Glomerular endothelial cell (primary cell): ENCODE results near the gene SCAF4. TPM values are rescaled to one million over a fixed set of nuclear protein-coding genes. Genes with fewer than 3 reads are reported as not detected.
"Not testable (repeated sequence)": the region's sequence is repeated elsewhere in the genome, so short reads cannot be mapped to it uniquely, and the experiment has no call there.

Experiments used
- DNase-seq: peaks from one replicate; pipeline ENCODE4 v3.0.0-alpha.2; 2011; ENCODE audit warnings: low read depth, low spot score; ENCODE audit errors: extremely low read depth
- total RNA-seq: library from RNA; depleted of rRNA; stranded (reverse); fragments of >200 nt; gene quantifications from 2 replicates; pipeline ENCODE4 v1.2.3, GENCODE V29; 2015

The SCAF4 gene
- total RNA-seq, 1 donor from 2014 or later: 22.1 TPM

- no peak for DNase-seq
These were observed 11.8 kb upstream of the SCAF4 start for GRCh38 chr21:31743712-31744111.

DNA sequence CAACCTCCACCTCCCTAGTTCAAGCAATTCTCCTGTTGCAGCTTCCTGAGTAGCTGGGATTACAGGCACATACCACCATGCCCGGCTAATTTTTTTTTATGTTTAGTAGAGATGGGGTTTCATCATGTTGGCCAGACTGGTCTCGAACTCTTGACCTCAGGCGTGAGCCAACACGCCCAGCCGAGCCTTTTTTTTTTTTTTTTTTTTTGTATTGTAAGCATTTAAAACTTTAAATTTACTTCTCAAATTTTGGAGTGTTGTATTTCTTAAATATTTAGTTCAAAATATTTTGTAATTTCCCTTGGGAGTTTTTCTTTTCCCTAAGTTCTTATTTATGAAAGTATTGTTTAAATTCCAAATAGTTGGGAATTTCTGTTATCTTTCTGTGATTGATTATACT, 9.2 kb upstream of the SCAF4 start:
- no peak for DNase-seq

DNA sequence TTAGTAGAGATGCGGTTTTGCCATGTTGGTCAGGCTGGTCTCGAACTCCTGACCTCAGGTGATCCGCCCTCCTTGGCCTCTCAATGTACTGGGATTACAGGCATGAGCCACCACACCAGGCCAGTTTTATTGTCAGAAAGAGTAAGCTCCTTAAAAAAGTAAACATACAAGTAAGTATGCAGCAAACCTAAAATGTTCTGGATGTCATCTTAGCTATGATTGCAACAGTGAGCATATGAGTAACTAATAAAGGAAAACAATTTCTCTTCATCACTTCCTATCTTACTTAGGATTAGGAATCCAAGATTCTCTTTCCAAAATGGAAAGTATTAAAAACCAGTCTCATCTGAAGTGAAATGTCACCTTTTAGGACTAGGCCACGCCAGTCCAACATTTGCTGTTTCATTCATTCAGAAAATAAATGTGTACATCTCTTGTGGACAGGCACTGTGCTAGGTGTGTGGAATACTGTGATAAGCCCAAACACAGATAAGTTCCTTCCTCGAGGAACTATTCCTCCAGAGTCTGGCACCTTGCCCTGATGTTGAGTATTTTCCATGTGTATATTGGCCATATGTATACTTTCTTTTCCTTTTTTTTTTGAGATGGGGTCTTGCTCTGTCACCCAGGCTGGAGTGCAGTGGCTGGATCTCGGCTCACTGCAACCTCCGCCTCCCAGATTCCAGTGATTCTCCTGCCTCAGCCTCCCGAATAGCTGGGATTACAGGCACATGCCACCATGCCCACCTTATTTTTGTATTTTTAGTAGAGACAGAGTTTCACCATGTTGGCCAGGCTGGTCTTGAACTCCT, 5.9 kb upstream of the SCAF4 start:
- DNase-seq: not testable (repeated sequence)

- DNase-seq: no peak
These were observed 3.6 kb upstream of the SCAF4 start for GRCh38 chr21:31735511-31735992.

DNA sequence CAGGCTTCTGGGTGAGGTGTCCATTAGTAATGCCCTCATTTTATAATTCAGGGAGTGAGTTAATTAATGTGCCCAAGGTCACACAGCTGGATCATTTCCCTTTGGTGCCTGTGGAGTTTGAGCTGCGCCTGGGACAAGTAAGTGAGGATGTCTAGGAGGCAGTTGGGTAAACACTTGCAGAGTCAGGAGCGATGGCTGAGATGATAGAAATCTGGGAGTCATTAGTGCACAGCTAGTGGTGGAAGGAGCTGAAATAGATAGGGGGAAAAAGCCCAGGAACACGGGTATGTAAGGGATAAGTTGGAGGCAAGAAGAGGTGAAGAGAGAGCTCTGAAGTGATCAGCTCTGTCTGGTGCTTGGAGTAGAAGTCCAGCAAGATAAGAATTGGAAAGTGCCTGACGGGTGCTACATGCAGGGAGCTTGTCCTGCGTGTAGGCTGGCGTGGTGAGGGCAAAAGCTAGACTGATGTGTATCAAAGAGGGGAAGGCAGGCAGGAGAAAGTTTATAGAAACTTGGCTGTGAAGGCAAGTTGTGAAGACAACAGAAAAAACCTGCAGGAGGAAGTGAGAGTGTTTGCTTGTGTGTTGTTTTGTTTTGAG, 1.7 kb upstream of the SCAF4 start:
- DNase-seq: no peak

DNA sequence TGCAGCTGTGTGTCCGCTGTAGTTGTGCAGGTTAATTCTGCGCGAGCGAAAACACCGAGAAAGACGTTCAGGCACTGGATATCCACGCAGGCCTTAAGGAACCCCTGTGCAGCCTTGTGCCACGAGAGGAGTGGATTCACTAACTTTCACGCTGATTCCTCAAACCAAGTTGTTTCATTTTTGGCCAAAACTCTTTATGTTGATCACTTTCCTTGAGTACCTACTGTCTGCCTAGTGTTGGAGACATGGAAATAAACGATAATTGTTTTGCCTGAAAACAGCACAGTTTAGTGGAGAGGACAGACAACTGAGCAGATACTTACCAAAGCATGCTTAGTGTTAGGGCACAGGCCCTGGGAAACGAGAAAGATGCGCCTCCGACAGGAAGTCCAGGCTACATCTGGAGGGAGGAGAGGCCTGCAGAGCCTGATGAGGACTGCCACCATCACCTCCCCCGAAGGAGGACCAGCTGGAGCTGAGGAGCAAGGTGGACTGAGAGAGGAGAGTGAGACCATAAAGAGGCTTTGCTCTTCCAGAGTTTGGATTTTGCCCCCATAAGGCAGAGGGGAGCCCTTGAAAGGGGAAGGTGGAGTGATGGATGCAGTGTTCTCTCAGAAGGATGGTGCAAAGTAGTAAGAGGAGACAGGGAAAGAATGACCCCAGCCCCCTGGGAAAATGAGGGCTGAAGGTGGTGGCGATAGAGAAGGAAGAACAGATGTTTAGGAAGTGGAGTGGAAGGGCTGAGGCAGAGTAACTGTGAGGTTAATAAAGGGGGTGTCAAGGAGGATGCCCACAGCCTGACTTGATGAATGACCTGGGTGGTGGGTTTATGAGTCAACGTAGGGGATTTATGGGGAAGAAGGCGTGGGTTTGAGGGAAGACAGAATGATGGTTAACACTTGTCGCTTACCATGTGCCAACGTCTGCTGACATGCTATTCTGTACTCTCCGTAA, 956 bp upstream of the SCAF4 start:
- no peak for DNase-seq

GRCh38 chr21:31731056-31731856, 662 bp downstream of the SCAF4 start:
- no peak for DNase-seq

GRCh38 chr21:31730712-31731055, 1.2 kb downstream of the SCAF4 start:
- DNase-seq: no peak

- no peak for DNase-seq
These were observed 2.1 kb downstream of the SCAF4 start for GRCh38 chr21:31729622-31730343.

- DNase-seq: no peak
These were observed 3.0 kb downstream of the SCAF4 start for GRCh38 chr21:31728952-31729351.

DNA sequence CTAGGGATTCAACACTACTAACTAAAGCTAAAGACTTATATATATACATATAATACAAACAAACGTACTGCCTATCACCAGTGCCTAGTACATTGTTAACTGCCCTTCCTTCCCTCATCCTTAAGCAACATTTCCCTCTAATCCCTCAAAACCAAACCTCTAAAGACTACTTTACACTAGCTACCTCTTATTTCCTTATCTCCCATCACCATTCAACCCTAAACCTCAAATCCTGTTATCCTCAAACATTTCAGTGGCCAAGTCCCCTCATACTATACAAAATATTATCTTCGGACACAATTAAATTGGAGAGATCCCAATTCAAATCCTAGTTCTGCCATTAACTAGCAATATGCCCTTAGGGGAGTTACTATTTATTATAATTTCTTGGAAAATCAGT, 3.7 kb downstream of the SCAF4 start:
- no peak for DNase-seq

DNA sequence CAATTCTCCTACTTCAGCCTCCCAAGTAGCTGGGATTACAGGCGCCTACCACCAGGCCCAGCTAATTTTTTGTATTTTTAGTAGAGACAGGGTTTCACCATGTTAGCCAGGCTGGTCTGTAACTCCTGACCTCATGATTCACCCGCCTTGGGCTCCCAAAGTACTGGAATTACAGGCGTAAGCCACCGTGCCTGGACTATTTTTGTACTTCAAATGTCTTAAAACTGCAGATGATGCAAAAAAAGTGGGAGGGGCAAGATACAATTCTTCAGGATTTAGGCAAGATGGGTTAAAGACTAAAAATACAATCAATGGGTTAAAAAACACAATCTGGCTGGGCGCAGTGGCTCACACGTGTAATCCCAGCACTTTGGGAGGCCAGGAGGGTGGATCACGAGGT, 4.7 kb downstream of the SCAF4 start:
- no peak for DNase-seq

GRCh38 chr21:31726407-31726806, 5.5 kb downstream of the SCAF4 start:
- no peak for DNase-seq

DNA sequence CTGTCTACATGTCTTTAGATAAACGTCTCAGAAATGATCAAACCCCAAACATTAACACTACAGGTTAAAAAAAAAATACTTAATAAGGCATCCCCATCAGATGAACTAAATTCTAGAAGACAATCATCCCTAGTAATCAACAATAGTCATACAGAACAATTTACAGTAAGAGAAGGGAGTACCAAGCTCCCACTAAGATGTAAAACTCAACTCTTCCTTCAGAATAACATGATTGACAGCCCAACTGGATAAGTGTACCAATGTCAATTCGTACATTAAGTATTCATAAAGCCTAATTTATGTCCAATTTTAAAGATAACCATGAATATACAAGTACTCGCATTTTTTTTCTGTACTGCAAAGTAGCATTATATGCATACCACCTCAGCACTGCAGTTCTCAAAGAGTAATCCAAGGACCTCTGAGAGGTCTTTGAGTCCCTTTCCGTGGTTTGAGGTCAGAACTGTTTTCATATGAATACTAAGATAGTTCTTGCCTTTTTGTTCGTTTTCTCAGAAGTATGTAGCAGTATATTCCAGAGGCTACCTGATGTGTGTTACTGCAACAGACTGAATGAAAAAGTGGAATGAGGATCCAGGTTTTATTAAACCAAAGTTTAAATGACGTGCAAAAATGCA, 6.6 kb downstream of the SCAF4 start:
- no peak for DNase-seq

GRCh38 chr21:31724552-31724951, 7.4 kb downstream of the SCAF4 start:
- DNase-seq: no peak

- no peak for DNase-seq
These were observed 10.5 kb downstream of the SCAF4 start for GRCh38 chr21:31721381-31721780.

DNA sequence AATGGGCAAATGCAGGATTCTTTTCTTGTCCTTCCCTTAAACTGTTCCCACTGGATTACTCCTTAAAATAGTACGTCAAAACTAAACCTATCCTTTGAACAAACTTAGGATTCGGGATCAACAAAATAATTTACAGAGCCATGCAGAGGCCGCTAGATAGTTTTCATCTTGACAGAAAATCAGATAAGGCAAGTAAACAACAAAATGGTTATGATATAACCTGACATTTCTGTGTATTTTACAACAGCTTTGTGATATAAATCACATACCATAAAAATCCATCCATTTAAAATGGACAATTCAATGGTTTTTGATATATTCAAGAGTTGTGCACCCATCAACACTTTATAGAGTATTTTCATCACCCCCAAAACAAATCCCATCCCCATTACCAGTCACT, 11.2 kb downstream of the SCAF4 start:
- no peak for DNase-seq

DNA sequence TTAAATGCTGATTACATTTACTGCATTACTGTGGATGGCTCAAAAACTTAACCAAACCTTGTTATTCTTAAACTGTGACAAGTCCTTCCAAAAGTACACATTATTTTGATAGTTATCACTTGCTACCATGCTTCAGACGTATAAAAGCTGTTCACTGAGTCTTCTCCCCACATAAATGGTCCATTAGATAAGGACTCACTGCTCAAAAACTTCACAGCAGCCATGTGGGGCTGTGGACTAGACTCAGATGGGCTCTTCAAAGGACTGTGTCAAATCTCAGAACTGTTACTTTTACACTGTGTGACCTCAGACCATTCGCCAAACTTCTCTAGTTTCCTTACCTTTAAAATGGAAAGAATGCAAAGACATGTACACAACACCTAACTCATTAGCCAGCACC, 11.6 kb downstream of the SCAF4 start:
- no peak for DNase-seq

GRCh38 chr21:31716106-31716505, 15.8 kb downstream of the SCAF4 start:
- DNase-seq: no peak
